HFFc6 (cell line): ENCODE data around the gene PIGM. TPM values are rescaled to one million over a fixed set of nuclear protein-coding genes. Genes with fewer than 3 reads are reported as not detected.
A peak's percentile ranks its signal among the peaks of the same experiment; 100 is the strongest.

Experiments used
- DNase-seq: peaks from one replicate; pipeline ENCODE4 v3.0.0-alpha.2; 2018
- H3K27ac Mint-ChIP-seq: 2 replicates; pipeline ENCODE4 v1.8.0; 2020; ENCODE audit warnings: mild to moderate bottlenecking, mixed read lengths
- H3K27me3 Mint-ChIP-seq: 2 replicates; pipeline ENCODE4 v1.8.0; 2021; ENCODE audit warnings: mild to moderate bottlenecking, moderate library complexity, mixed read lengths; ENCODE audit not compliant: insufficient read depth
- H3K36me3 Mint-ChIP-seq: 2 replicates; pipeline ENCODE4 v1.8.0; 2021; ENCODE audit warnings: low read depth, mixed read lengths
- H3K4me1 Mint-ChIP-seq: 2 replicates; pipeline ENCODE4 v1.8.0; 2020; ENCODE audit warnings: low read depth, mixed read lengths
- H3K4me3 Mint-ChIP-seq: 2 replicates; pipeline ENCODE4 v1.8.0; 2020; ENCODE audit warnings: mild to moderate bottlenecking, moderate library complexity, mixed read lengths
- H3K9me3 Mint-ChIP-seq: 2 replicates; pipeline ENCODE4 v1.8.0; 2020; ENCODE audit warnings: mild to moderate bottlenecking, mixed read lengths
- CTCF ChIP-seq: fragments of 200-600 bp; sonication (generic); IDR thresholded peaks from 2 replicates; pipeline ENCODE4 v1.5.0; 2021; ENCODE audit warnings: antibody characterized with exemption, mild to moderate bottlenecking
- total RNA-seq, 6 experiments: library from RNA; stranded (reverse); fragmentation: NEBNext Ultra II Directional; extraction: Animal tissue kit (Norgen Biotek cat#: 25700); gene quantifications; 2 replicates in 1 of 6; 3 replicates in 5 of 6; pipeline ENCODE4 v1.2.3, GENCODE V29; 2021

PIGM gene
- total RNA-seq, 6 experiments from 2014 or later: 6.7 to 8.4 (median 7.7) TPM

DNA sequence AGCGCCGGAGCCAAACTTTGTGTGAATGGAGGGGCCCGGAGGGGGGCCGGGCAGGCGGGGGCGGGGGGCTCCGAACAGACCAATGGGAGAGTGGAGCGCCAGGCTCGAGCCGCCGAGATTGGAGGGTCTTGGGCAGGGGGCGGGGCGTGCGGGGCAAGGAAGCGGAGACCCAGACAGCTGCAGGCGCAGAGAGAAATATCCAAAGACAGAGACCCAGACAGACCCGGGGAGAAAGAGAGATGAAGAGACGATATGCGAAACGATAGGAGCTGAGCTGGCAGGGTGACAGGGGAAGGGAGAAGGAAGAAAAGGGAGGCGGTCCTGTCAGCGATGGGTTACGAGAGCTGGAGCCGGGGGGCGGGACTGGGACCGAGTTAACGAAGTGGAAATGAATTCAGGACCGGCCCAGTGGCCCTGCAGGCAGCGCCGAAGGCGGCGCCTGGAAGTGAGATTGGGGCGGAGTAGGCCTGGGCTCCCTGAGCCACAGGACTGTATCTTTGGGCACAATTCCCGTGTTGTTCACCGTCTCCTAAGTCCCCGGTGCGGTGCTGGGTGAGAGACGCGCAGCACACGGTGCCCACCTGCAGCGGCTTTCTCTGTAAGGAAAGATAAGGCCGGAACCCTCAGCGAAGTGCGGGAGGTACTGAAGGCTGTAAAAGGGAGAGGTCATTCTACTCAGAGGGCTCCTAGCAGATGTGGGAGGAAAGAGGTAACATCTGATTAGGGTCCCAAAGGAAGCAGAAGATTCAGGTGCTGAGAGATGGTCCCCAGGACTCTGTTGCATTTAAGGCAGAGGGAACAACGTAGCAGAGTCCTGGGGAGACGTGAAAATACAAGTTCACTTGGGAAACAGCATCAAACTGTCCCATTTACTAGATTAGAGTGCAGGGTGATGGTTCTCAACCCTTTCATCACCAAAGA, 38.7 kb upstream of the PIGM start:
- Mint-ChIP-seq H3K27me3 (peaks cover 59% of the 10 kb centered on the region), H3K27ac (no peak overlapping the region), H3K4me1 (peaks cover 6% of the 10 kb centered on the region; the same call in 1 of the 2 replicates), H3K9me3 (no peaks in the 10 kb centered on the region), H3K36me3 (no peaks in the 10 kb centered on the region), H3K4me3 (peak overlapping the region; percentile 84)
- TF ChIP-seq CTCF: no peak
- peak; percentile 19 for DNase-seq

DNA sequence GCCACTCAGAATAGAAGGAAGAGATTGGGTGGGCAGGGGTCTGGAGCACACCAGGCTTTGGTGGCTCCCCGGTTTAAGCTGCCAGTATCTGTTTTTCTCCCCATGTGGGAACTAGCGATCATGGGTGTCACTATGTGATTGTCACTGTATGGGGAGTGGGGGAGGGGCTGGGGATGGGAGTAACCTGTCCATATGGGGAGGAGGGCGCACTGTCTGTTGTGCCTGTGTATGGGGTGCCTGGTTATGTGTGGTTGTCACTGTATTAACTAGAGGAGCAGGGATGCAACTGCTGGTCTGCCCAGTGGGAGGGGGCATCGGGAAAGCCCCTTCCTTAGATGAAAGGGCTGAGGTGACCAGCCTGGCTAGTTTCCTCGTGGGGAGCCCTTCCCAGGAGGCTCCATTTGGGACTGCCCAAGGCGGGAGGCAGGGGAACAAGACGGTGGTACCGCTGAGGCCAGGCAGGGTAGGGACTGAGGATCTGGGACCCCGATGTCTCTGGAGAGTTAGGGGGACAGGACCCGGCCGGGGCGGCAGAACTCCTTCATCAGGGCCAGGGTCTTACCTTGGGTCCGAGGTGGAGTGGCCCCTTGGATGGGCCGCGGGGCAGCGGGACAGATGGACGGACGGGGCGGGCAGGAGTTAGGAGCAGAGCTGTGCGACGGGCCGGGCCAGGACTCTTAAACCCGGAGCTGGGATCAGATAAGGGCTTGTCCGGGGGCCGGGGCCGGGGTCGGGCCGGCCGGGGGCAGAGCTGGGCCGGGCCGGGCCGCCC, 37.9 kb upstream of the PIGM start, which contains the start of gene KCNJ10:
Gene KCNJ10, minus strand, starts transcription at position 701 of the 772 bp plus-strand sequence. CDS start 27,628 bp downstream, outside the sequence.
- Mint-ChIP-seq H3K27ac (no peak within 1 kb of the TSS), H3K36me3 (no peaks in the 10 kb centered on the region), H3K27me3 (peaks cover 59% of the 10 kb centered on the region), H3K4me1 (peaks cover 6% of the 10 kb centered on the region; the same call in 1 of the 2 replicates), H3K9me3 (no peaks in the 10 kb centered on the region), H3K4me3 (peak within 1 kb of the TSS; percentile 84)
- TF ChIP-seq CTCF: no peak
- no peak for DNase-seq

DNA sequence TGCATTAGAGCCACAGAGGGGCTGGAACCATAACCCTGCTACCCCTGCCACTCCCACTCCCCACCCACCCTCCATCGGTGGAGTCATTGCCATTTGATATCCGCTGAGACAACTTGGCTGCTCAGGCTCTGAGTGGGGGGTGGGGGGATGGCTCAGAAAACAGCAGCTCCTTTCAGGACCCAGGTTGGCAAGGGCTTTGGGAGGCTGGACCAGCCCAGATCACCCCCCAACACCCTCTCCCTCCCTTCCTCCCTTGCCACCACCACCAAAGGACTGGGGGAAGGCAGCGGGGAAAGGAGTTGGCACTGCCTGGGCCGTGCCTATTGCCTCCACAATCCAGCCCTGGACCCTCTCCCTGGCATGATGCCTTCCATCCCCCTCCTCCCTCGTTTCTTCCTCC, 36.4 kb upstream of the PIGM start:
- peaks cover 61% of the 10 kb centered on the region for H3K27me3 Mint-ChIP-seq

DNA sequence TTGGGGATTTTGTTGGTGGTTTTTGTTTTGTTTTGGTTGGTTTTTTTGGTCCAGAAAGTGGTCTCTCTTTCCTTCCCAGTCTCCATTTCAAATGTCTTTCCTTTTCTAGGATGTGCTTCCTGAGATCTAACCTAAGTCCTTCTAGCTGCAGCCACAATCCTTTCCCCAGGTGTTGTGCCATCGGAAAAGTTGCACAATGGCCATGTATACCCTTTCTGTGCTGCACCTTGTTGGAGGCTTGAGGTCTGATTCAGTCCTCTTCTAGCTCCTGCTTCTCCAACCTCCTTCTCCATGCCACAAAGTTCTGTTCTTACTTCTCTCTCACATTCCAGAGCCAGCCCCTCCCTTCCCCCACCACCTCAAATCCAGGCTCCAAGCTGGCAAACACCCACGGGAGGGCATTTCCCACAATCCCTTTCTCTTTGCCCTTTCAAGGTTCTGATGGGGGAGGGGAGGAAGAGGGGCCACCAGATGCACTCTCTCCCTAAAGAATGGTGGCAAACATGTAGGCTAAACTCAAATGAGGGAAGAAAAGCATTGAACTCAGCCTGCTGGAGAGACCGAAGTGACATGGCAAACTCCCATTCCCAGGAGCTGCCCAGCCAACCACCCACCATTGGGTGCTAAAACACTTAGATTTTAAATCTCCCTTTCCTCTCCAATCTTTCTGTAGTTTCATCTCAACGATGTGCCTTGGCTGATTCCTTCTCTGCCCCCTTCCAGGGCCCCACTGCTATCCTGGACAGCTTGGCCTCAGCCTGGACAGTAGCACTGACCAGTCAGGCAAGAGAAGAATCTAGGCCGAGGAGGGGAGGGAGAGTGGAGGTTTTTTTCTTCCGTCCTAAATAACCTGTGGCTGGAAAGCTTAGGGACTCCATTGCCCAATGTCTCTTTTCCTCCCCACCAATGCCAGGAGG, 35.3 kb upstream of the PIGM start:
- H3K36me3 Mint-ChIP-seq: no peaks in the 10 kb centered on the region
- peaks cover 6% of the 10 kb centered on the region; the same call in 1 of the 2 replicates for H3K4me1 Mint-ChIP-seq
- H3K27me3 Mint-ChIP-seq: peaks cover 62% of the 10 kb centered on the region

More for the DNA sequence above, 36.4 kb upstream of the PIGM start:
- Mint-ChIP-seq H3K9me3 (no peaks in the 10 kb centered on the region), H3K36me3 (no peaks in the 10 kb centered on the region), H3K27ac (no peak overlapping the region), H3K4me1 (peaks cover 6% of the 10 kb centered on the region; the same call in 1 of the 2 replicates), H3K4me3 (no peak overlapping the region)
- DNase-seq: no peak
- TF ChIP-seq CTCF: no peak

More for the DNA sequence above, 35.3 kb upstream of the PIGM start:
- DNase-seq: no peak
- H3K4me3 Mint-ChIP-seq: no peak overlapping the region
- no peak for TF ChIP-seq CTCF
- H3K27ac Mint-ChIP-seq: no peak overlapping the region
- no peaks in the 10 kb centered on the region for H3K9me3 Mint-ChIP-seq
